Fibroblast of pulmonary artery (primary cell): ENCODE data around the gene METTL24.

Experiments used
- DNase-seq: peaks from one replicate; pipeline ENCODE4 v3.0.0-alpha.2; 2010; ENCODE audit warnings: low read depth
- H3K4me3 ChIP-seq: replicated peaks from 2 replicates; pipeline ENCODE4 v1.5.1; 2011; ENCODE audit warnings: low read depth, mild to moderate bottlenecking, control low read depth, low read length, moderate library complexity
- CTCF ChIP-seq: IDR thresholded peaks from 2 replicates; pipeline ENCODE4 v1.5.1; 2011; ENCODE audit warnings: mild to moderate bottlenecking, control low read depth, low read length, inconsistent platforms; ENCODE audit errors: missing control alignments

Gene METTL24

GRCh38 chr6:110357664-110358552, at the start of gene METTL24:
Gene METTL24 (minus strand): TSS chr6:110358349. CDS start chr6:110358272, 77 bp downstream.
- no peak for TF ChIP-seq CTCF
- DNase-seq = peak; percentile 4
- H3K4me3 ChIP-seq = peak within 1 kb of the TSS; percentile 46

DNA sequence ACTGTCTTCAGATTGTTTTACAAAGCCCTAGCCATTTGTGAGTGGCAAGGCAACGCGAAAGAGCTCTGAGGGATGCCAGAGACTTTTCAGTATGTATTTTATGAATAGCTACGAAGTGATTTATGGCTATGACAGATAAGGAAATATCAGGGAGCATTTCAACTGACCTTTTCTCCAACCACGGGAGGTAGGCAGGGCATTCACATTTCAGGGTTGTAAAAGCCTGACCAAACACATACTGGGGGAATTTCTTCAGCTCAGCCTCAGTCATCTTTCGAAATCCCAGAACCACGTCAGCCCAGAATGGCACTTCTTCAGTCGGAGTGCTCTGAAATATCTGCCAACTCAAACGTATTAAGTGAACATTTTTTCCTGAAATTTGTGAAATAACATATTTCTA, 46.5 kb upstream of the METTL24 start:
- TF ChIP-seq CTCF = no peak
- peak; percentile 42 for DNase-seq
- no peak overlapping the region for H3K4me3 ChIP-seq

DNA sequence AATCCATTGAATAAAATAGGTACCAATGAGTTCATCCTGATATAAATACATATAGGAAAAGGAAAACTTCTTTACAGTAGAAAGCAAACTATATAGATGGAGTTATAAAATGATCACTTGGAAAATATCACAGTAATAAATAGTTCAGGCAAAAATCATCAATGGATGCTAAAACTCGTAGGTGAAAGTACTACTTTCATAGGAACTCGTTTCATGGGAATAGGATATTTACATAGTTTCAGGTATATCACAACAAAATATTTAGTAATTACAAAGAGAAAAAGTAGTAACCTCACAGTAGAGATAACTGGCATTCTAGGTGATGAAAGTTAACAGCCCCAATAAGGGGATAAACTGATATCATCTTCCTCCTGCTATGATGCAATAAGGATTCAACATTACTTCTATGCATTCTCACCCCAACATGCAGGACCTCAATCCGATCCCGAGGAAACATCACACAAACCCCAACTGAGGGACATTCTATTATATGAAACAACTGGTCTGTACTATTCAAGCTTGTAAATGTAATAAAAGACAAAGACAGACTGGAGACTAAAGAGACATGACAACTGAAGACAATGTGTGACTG, 43.5 kb upstream of the METTL24 start:
- no peak overlapping the region for H3K4me3 ChIP-seq
- TF ChIP-seq CTCF = no peak
- DNase-seq = no peak

DNA sequence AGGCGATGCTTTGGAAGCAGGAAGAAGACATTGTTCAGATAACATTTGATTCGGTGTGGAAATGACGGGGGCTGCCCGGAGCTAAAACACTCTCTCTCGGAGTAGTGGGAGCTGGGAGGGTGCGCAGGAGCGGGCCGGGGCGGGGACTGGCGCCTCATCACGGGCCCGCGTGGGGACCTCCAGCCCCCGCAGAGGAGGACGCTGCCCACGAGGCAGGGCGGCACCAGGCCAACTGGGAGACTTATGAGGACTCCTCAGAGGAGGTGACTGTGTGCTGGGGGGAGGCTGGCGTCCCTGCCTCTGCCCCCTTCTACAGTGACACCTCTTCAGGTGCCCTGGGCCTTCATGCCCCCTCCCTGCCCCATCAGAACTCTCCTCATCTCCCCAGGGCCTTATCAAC, 42.1 kb upstream of the METTL24 start:
- peak overlapping the region; percentile 48 for H3K4me3 ChIP-seq
- DNase-seq = no peak
- no peak for TF ChIP-seq CTCF

GRCh38 chr6:110399219-110400071, 41.3 kb upstream of the METTL24 start:
- H3K4me3 ChIP-seq = peak overlapping the region; percentile 48
- DNase-seq = no peak
- TF ChIP-seq CTCF = no peak

GRCh38 chr6:110398778-110399177, 40.6 kb upstream of the METTL24 start:
- peak; percentile 21 for DNase-seq
- TF ChIP-seq CTCF = no peak
- no peak overlapping the region for H3K4me3 ChIP-seq
